ENCODE results near the gene PIGQ.

PIGQ gene

DNA sequence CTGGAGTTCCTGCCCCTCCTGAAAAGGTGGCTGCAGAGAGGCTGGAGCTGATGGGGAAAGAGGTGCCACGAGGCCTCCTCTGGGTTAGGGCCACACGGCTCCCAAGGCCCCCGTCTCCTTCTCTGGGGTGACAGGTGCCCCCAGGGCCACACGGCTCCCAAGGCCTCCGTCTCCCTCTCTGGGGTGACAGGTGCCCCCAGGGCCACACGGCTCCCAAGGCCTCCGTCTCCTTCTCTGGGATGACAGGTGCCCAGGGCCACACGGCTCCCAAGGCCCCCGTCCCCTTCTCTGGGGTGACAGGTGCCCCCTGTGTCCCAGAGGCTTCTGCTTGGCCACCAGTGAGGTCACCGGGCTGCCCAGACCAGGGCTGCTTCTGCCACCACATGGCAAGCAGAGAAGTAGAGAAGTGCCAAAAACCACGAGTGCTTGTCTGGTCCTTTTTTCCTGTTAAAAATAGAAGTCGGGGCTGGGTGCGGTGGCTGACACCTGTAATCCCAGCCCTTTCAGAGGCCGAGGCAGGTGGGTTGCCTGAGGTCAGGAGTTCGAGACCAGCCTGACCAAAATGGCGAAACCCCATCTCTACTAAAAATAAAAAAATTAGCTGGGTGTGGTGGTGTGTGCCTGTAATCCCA is 38.2 kb upstream of the PIGQ start:
- Histone ChIP-seq H2BK120ac (ENCODE audit: low read depth, low read length) (no peak overlapping the region), H4K91ac (ENCODE audit: low read depth, low read length, poor library complexity) (no peak overlapping the region), H3K4me3 (ENCODE audit: low read length in 2 of 2) (no peak overlapping the region), H3K4me1 (ENCODE audit: control insufficient read depth in 2 of 2, insufficient read depth in 1 of 2, low read depth in 1 of 2, low read length in 2 of 2) (peaks cover 7 to 14% of the 10 kb centered on the region in 2 donors), H3K79me1 (ENCODE audit: low read depth, low read length) (peaks cover 37% of the 10 kb centered on the region), H2BK5ac (ENCODE audit: low read length) (no peak overlapping the region), H3K23ac (ENCODE audit: low read depth, low read length, poor library complexity) (no peak overlapping the region), H2AK5ac (ENCODE audit: low read depth, low read length) (no peak overlapping the region), H2BK12ac (ENCODE audit: low read length) (peak overlapping the region; percentile 58), H3K9me3 (replicated peaks in 1 of 2; ENCODE audit: control insufficient read depth in 2 of 2, insufficient read depth in 1 of 2, low read depth in 1 of 2, low read length in 2 of 2) (no peaks in the 10 kb centered on the region), H3K14ac (ENCODE audit: low read length) (no peak overlapping the region), H2AFZ (ENCODE audit: low read length) (no peak overlapping the region), H3K4me2 (ENCODE audit: insufficient read depth, low read length, poor library complexity, severe bottlenecking) (no peak overlapping the region), H3K4ac (ENCODE audit: low read length) (no peak overlapping the region), H2BK15ac (ENCODE audit: low read length) (no peak overlapping the region), H4K8ac (ENCODE audit: low read depth, low read length) (no peak overlapping the region), H3K27me3 (ENCODE audit: control insufficient read depth in 3 of 3, insufficient read depth in 3 of 3, low read depth in 1 of 3, low read length in 3 of 3) (no peaks in the 10 kb centered on the region), H3K36me3 (replicated peaks in 1 of 2; ENCODE audit: control insufficient read depth in 2 of 2, insufficient read depth in 2 of 2, low read length in 2 of 2) (peaks cover 0 to 15% of the 10 kb centered on the region in 2 donors), H3K27ac (replicated peaks; ENCODE audit: low read length) (no peak overlapping the region), H3K18ac (ENCODE audit: low read length) (no peak overlapping the region), H3K9ac (ENCODE audit: low read depth, low read length, poor library complexity) (no peak overlapping the region)
- no peak for DNase-seq (ENCODE audit: low spot score)
- WGBS, 2 donors (ENCODE audit: extremely low coverage in 2 of 2, insufficient read length in 2 of 2, insufficient replicate concordance in 1 of 2): no CpG with 5 or more reads among the region's 16 CpGs

DNA sequence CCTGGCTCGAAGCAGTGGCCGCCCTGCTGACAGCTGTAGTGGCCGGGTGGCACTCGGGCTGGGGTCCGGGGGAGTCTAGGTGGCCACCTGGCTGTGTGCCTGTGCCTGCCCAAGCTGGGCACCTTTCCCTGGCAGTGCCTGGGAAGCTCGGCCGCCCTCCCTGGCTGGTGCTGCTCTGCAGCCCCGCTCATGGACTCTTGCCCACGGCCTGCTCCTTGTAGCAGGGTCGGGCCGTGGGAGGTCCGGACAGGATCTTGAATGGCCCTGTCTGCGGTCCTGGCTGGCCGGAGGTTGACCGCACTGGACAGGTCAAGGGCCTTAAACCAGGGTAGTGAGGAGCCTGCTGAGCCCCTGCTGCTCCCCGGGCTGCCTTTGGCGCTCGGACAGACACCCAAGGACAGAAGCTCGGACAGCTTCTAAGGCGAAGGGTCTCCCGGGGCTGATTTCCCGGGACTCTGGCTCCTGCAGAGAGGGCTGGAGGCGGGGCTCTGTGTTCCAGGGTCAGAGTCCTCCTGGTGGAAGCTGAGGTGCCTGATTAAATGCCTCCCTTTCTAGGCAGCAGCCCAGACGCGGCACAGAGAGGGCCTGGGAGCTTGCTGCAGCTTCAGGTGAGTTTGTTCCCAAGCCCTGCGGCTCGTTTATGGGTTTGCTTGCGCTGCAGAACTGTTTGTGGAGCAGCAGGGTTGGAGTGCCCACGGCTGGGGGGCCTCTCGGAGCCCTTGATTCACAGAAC is 36.2 kb upstream of the PIGQ start:
- Histone ChIP-seq H3K9ac (ENCODE audit: low read depth, low read length, poor library complexity) (peak overlapping the region; percentile 50), H3K23ac (ENCODE audit: low read depth, low read length, poor library complexity) (peak overlapping the region; percentile 80), H2AFZ (ENCODE audit: low read length) (no peak overlapping the region), H3K4me3 (ENCODE audit: low read length in 2 of 2) (no peak overlapping the region), H3K27me3 (ENCODE audit: control insufficient read depth in 3 of 3, insufficient read depth in 3 of 3, low read depth in 1 of 3, low read length in 3 of 3) (no peaks in the 10 kb centered on the region), H3K4me2 (ENCODE audit: insufficient read depth, low read length, poor library complexity, severe bottlenecking) (no peak overlapping the region), H2AK5ac (ENCODE audit: low read depth, low read length) (peak overlapping the region; percentile 56), H3K79me1 (ENCODE audit: low read depth, low read length) (peaks cover 42% of the 10 kb centered on the region), H2BK15ac (ENCODE audit: low read length) (peak overlapping the region; percentile 85), H2BK5ac (ENCODE audit: low read length) (no peak overlapping the region), H3K14ac (ENCODE audit: low read length) (peak overlapping the region; percentile 94), H3K18ac (ENCODE audit: low read length) (peak overlapping the region; percentile 19), H3K27ac (replicated peaks; ENCODE audit: low read length) (no peak overlapping the region), H4K8ac (ENCODE audit: low read depth, low read length) (no peak overlapping the region), H3K36me3 (replicated peaks in 1 of 2; ENCODE audit: control insufficient read depth in 2 of 2, insufficient read depth in 2 of 2, low read length in 2 of 2) (peaks cover 3 to 22% of the 10 kb centered on the region in 2 donors), H2BK120ac (ENCODE audit: low read depth, low read length) (no peak overlapping the region), H4K91ac (ENCODE audit: low read depth, low read length, poor library complexity) (no peak overlapping the region), H3K4me1 (ENCODE audit: control insufficient read depth in 2 of 2, insufficient read depth in 1 of 2, low read depth in 1 of 2, low read length in 2 of 2) (peaks cover 6 to 13% of the 10 kb centered on the region in 2 donors), H3K9me3 (replicated peaks in 1 of 2; ENCODE audit: control insufficient read depth in 2 of 2, insufficient read depth in 1 of 2, low read depth in 1 of 2, low read length in 2 of 2) (no peaks in the 10 kb centered on the region), H2BK12ac (ENCODE audit: low read length) (no peak overlapping the region), H3K4ac (ENCODE audit: low read length) (no peak overlapping the region)
- no CpG with 5 or more reads among the region's 30 CpGs for WGBS, 2 donors (ENCODE audit: extremely low coverage in 2 of 2, insufficient read length in 2 of 2, insufficient replicate concordance in 1 of 2)
- DNase-seq (ENCODE audit: low spot score): no peak

DNA sequence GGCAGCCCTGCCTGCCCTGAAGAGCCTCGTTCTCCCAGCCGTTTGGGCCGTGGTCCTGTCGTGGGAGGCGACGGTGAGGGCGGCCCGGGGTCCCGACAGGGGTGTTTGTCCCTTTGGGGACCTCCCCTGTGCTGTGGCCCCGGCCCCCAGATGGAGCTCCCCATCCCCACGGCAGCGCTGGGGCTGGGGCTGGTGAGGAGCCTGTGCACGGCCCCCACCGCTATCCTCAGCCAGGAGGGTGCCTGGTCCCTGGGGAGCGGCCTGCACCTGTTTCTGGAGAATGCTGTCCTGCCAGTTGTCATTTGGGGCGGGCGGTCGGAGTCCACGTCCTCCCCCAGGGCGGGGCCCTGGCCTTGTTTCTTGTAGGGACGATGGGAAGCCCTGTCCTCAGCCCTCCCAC is 35.6 kb upstream of the PIGQ start:
- H3K27me3 ChIP-seq (ENCODE audit: control insufficient read depth in 3 of 3, insufficient read depth in 3 of 3, low read depth in 1 of 3, low read length in 3 of 3): no peaks in the 10 kb centered on the region
- peaks cover 3 to 22% of the 10 kb centered on the region in 2 donors for H3K36me3 ChIP-seq (replicated peaks in 1 of 2; ENCODE audit: control insufficient read depth in 2 of 2, insufficient read depth in 2 of 2, low read length in 2 of 2)
- no peak overlapping the region for H3K4ac ChIP-seq (ENCODE audit: low read length)
- no peak overlapping the region for H4K91ac ChIP-seq (ENCODE audit: low read depth, low read length, poor library complexity)
- H2BK120ac ChIP-seq (ENCODE audit: low read depth, low read length): no peak overlapping the region
- H3K18ac ChIP-seq (ENCODE audit: low read length): no peak overlapping the region
- WGBS, 2 donors (ENCODE audit: extremely low coverage in 2 of 2, insufficient read length in 2 of 2, insufficient replicate concordance in 1 of 2): no CpG with 5 or more reads among the region's 21 CpGs
- H3K14ac ChIP-seq (ENCODE audit: low read length): no peak overlapping the region
- H3K9me3 ChIP-seq (replicated peaks in 1 of 2; ENCODE audit: control insufficient read depth in 2 of 2, insufficient read depth in 1 of 2, low read depth in 1 of 2, low read length in 2 of 2): no peaks in the 10 kb centered on the region
- peak overlapping the region; percentile 56 for H2AK5ac ChIP-seq (ENCODE audit: low read depth, low read length)
- H2BK15ac ChIP-seq (ENCODE audit: low read length): no peak overlapping the region
- H3K79me1 ChIP-seq (ENCODE audit: low read depth, low read length): peaks cover 39% of the 10 kb centered on the region
- no peak overlapping the region for H3K27ac ChIP-seq (replicated peaks; ENCODE audit: low read length)
- no peak overlapping the region for H3K4me2 ChIP-seq (ENCODE audit: insufficient read depth, low read length, poor library complexity, severe bottlenecking)
- no peak overlapping the region for H2BK12ac ChIP-seq (ENCODE audit: low read length)
- H2BK5ac ChIP-seq (ENCODE audit: low read length): no peak overlapping the region
- H2AFZ ChIP-seq (ENCODE audit: low read length): no peak overlapping the region
- H3K9ac ChIP-seq (ENCODE audit: low read depth, low read length, poor library complexity): no peak overlapping the region
- no peak overlapping the region for H4K8ac ChIP-seq (ENCODE audit: low read depth, low read length)
- H3K4me3 ChIP-seq (ENCODE audit: low read length in 2 of 2): no peak overlapping the region
- H3K23ac ChIP-seq (ENCODE audit: low read depth, low read length, poor library complexity): peak overlapping the region; percentile 80
- H3K4me1 ChIP-seq (ENCODE audit: control insufficient read depth in 2 of 2, insufficient read depth in 1 of 2, low read depth in 1 of 2, low read length in 2 of 2): peaks cover 2 to 7% of the 10 kb centered on the region in 2 donors
- DNase-seq (ENCODE audit: low spot score): no peak

DNA sequence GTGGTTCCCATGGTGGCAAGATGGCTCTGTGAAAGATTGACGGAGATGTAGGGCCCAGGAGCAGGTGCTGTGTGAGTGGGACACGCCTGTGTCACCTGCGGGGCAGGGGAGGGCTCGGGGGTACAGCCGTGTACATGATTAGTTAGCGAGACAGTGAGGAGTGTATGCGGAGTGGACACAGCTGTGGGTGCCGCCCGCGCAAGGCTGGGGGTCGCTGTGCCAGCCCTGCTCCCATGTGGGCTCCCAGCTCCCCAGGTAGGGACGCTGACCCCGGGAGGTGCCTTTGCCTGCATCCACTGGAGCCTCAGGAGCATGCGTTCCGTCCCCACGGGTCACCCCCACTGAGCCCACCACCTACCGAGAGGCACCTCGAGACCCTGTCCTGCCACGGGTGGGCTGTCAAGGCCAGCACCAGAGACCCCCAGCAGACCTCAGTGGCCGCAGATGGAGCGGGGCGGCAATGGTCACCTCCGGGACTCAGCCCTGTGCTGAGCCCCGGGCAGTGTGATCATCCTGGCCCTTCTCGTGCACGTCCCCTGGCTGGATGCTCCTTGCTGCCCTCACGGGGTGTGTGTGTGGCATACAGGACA is 34.8 kb upstream of the PIGQ start:
- Histone ChIP-seq H3K9ac (ENCODE audit: low read depth, low read length, poor library complexity) (peak overlapping the region; percentile 60), H3K18ac (ENCODE audit: low read length) (peak overlapping the region; percentile 48), H3K36me3 (replicated peaks in 1 of 2; ENCODE audit: control insufficient read depth in 2 of 2, insufficient read depth in 2 of 2, low read length in 2 of 2) (peaks cover 3 to 15% of the 10 kb centered on the region in 2 donors), H2BK5ac (ENCODE audit: low read length) (no peak overlapping the region), H3K23ac (ENCODE audit: low read depth, low read length, poor library complexity) (peak overlapping the region; percentile 89), H2BK12ac (ENCODE audit: low read length) (peak overlapping the region; percentile 58), H3K79me1 (ENCODE audit: low read depth, low read length) (peaks cover 36% of the 10 kb centered on the region), H3K27ac (replicated peaks; ENCODE audit: low read length) (no peak overlapping the region), H3K4me1 (ENCODE audit: control insufficient read depth in 2 of 2, insufficient read depth in 1 of 2, low read depth in 1 of 2, low read length in 2 of 2) (no peaks in the 10 kb centered on the region), H3K4me3 (ENCODE audit: low read length in 2 of 2) (no peak overlapping the region), H4K91ac (ENCODE audit: low read depth, low read length, poor library complexity) (no peak overlapping the region), H3K14ac (ENCODE audit: low read length) (peak overlapping the region; percentile 56), H4K8ac (ENCODE audit: low read depth, low read length) (no peak overlapping the region), H2AK5ac (ENCODE audit: low read depth, low read length) (no peak overlapping the region), H2AFZ (ENCODE audit: low read length) (no peak overlapping the region), H3K9me3 (replicated peaks in 1 of 2; ENCODE audit: control insufficient read depth in 2 of 2, insufficient read depth in 1 of 2, low read depth in 1 of 2, low read length in 2 of 2) (no peaks in the 10 kb centered on the region), H2BK15ac (ENCODE audit: low read length) (no peak overlapping the region), H2BK120ac (ENCODE audit: low read depth, low read length) (no peak overlapping the region), H3K4me2 (ENCODE audit: insufficient read depth, low read length, poor library complexity, severe bottlenecking) (no peak overlapping the region), H3K27me3 (ENCODE audit: control insufficient read depth in 3 of 3, insufficient read depth in 3 of 3, low read depth in 1 of 3, low read length in 3 of 3) (no peaks in the 10 kb centered on the region), H3K4ac (ENCODE audit: low read length) (no peak overlapping the region)
- WGBS, 2 donors (ENCODE audit: extremely low coverage in 2 of 2, insufficient read length in 2 of 2, insufficient replicate concordance in 1 of 2): no CpG with 5 or more reads among the region's 27 CpGs
- no peak for DNase-seq (ENCODE audit: low spot score)
